Measurements from ENCODE around the gene NLRP6. TPM values are rescaled to one million over a fixed set of nuclear protein-coding genes. Genes with fewer than 3 reads are reported as not detected.

NLRP6 gene
- total and polyA plus RNA-seq, 7 experiments from 2014 or later: 5.4 to 24.7 (median 13.8) TPM

- H3K27ac ChIP-seq (ENCODE audit: low read depth, low read length): no peak overlapping the region
- CTCF ChIA-PET: interaction anchor here (1.1 kb wide), 2 partner anchors 22 to 32 kb away, joined by 3 read pairs; no protein-coding TSS in a partner anchor
- peak in 1 of 9 donors; percentile 12 for DNase-seq
- peaks cover 0 to 10% (median 0%) of the 10 kb centered on the region in 11 donors for H3K9me3 Mint-ChIP-seq
- H3K9me3 ChIP-seq (ENCODE audit: control insufficient read depth in 2 of 3, low read length in 3 of 3): no peaks in the 10 kb centered on the region
- no peaks in the 10 kb centered on the region for H3K36me3 ChIP-seq (ENCODE audit: control insufficient read depth in 2 of 3, insufficient read depth in 3 of 3, low read length in 3 of 3)
- no peaks in the 10 kb centered on the region for H3K27me3 ChIP-seq (ENCODE audit: control insufficient read depth in 2 of 2, insufficient read depth in 2 of 2, low read length in 2 of 2)
- H3K4me3 Mint-ChIP-seq: peak overlapping the region in 1 of 10 donors; percentile 56
- H3K27me3 Mint-ChIP-seq: peaks cover 0 to 27% (median 0%) of the 10 kb centered on the region in 5 donors
- peaks cover 25 to 58% (median 37%) of the 10 kb centered on the region in 7 donors for H3K4me1 Mint-ChIP-seq
- peak overlapping the region; percentile 32 to 91 (median 76) for H3K27ac Mint-ChIP-seq
- no peak overlapping the region for H3K4me3 ChIP-seq (ENCODE audit: low read length)
- peaks cover 0 to 17% (median 11%) of the 10 kb centered on the region in 5 donors for H3K36me3 Mint-ChIP-seq
- POLR2A ChIA-PET: interaction anchor here (0.6 to 13.0 kb wide), 8 partner anchors 13 to 178 kb away, joined by 3 to 192 read pairs (median 3); partner anchors contain the start of genes BET1L, NLRP6, PGGHG and PTDSS2
- intact Hi-C loops (cut with micrococcal nuclease): no loop called here
- H3K4me1 ChIP-seq (ENCODE audit: control insufficient read depth in 2 of 2, insufficient read depth in 2 of 2, low read length in 2 of 2): peaks cover 24 to 26% of the 10 kb centered on the region in 2 donors
- no peak for ATAC-seq
Measured at GRCh38 chr11:272195-272930, 5.8 kb upstream of the NLRP6 start.

GRCh38 chr11:272931-273198, 5.3 kb upstream of the NLRP6 start:
- Histone ChIP-seq H3K4me1 (ENCODE audit: control insufficient read depth in 2 of 2, insufficient read depth in 2 of 2, low read length in 2 of 2) (peaks cover 20 to 22% of the 10 kb centered on the region in 2 donors), H3K4me3 (ENCODE audit: low read length) (no peak overlapping the region), H3K27ac (ENCODE audit: low read depth, low read length) (no peak overlapping the region), H3K36me3 (ENCODE audit: control insufficient read depth in 2 of 3, insufficient read depth in 3 of 3, low read length in 3 of 3) (no peaks in the 10 kb centered on the region), H3K9me3 (ENCODE audit: control insufficient read depth in 2 of 3, low read length in 3 of 3) (no peaks in the 10 kb centered on the region), H3K27me3 (ENCODE audit: control insufficient read depth in 2 of 2, insufficient read depth in 2 of 2, low read length in 2 of 2) (no peaks in the 10 kb centered on the region)
- H3K4me1 Mint-ChIP-seq: peaks cover 29 to 58% (median 38%) of the 10 kb centered on the region in 7 donors
- ATAC-seq (no peak), DNase-seq (no peak)
- H3K36me3 Mint-ChIP-seq: peaks cover 0 to 21% (median 11%) of the 10 kb centered on the region in 5 donors
- peaks cover 0 to 31% (median 0%) of the 10 kb centered on the region in 5 donors for H3K27me3 Mint-ChIP-seq
- ChIA-PET POLR2A (interaction anchor here (1.7 to 13.0 kb wide), 3 partner anchors 13 to 177 kb away, joined by 4 to 192 read pairs (median 4); partner anchors contain the start of genes NLRP6, PGGHG and PTDSS2), CTCF (interaction anchor here (1.1 to 1.4 kb wide), 2 partner anchors 13 to 22 kb away, joined by 3 read pairs; no protein-coding TSS in a partner anchor)
- H3K9me3 Mint-ChIP-seq: peaks cover 0 to 11% (median 0%) of the 10 kb centered on the region in 11 donors
- H3K4me3 Mint-ChIP-seq: no peak overlapping the region
- intact Hi-C loops (cut with micrococcal nuclease): no loop called here
- peak overlapping the region in 6 of 9 donors; percentile 32 to 91 (median 74) for H3K27ac Mint-ChIP-seq

- Histone ChIP-seq H3K4me3 (ENCODE audit: low read length) (no peak overlapping the region), H3K9me3 (ENCODE audit: control insufficient read depth in 2 of 3, low read length in 3 of 3) (no peaks in the 10 kb centered on the region), H3K27ac (ENCODE audit: low read depth, low read length) (no peak overlapping the region), H3K4me1 (ENCODE audit: control insufficient read depth in 2 of 2, insufficient read depth in 2 of 2, low read length in 2 of 2) (peaks cover 6 to 13% of the 10 kb centered on the region in 2 donors), H3K27me3 (ENCODE audit: control insufficient read depth in 2 of 2, insufficient read depth in 2 of 2, low read length in 2 of 2) (no peaks in the 10 kb centered on the region), H3K36me3 (ENCODE audit: control insufficient read depth in 2 of 3, insufficient read depth in 3 of 3, low read length in 3 of 3) (no peaks in the 10 kb centered on the region)
- Mint-ChIP-seq H3K36me3 (peaks cover 0 to 31% (median 11%) of the 10 kb centered on the region in 5 donors), H3K27me3 (peaks cover 0 to 42% (median 0%) of the 10 kb centered on the region in 5 donors), H3K9me3 (peaks cover 0 to 11% (median 2%) of the 10 kb centered on the region in 11 donors), H3K4me3 (peak overlapping the region in 1 of 10 donors; percentile 74), H3K4me1 (peaks cover 25 to 46% (median 31%) of the 10 kb centered on the region in 7 donors), H3K27ac (peak overlapping the region in 6 of 9 donors; percentile 72 to 91 (median 87))
- intact Hi-C loops (cut with micrococcal nuclease): no loop called here
- no peak for ATAC-seq
- no peak for DNase-seq
- CTCF ChIA-PET: no interaction called here
- POLR2A ChIA-PET: interaction anchor here (0.6 to 14.9 kb wide), 5 partner anchors 9 to 83 kb away, joined by 3 to 330 read pairs (median 5); partner anchors contain the start of genes NLRP6 and PGGHG
Measured at GRCh38 chr11:276219-276618, 2.0 kb upstream of the NLRP6 start.

- Mint-ChIP-seq H3K4me1 (peaks cover 39 to 68% (median 53%) of the 10 kb centered on the region in 7 donors), H3K4me3 (peak overlapping the region; percentile 80 to 93 (median 88)), H3K27ac (peak overlapping the region in 6 of 9 donors; percentile 82 to 93 (median 88)), H3K27me3 (peaks cover 0 to 55% (median 0%) of the 10 kb centered on the region in 5 donors), H3K9me3 (peaks cover 0 to 11% (median 2%) of the 10 kb centered on the region in 11 donors), H3K36me3 (peaks cover 0 to 52% (median 14%) of the 10 kb centered on the region in 5 donors)
- DNase-seq (peak in 4 of 9 donors; percentile 12 to 35 (median 28)), ATAC-seq (peak; percentile 48)
- ChIA-PET POLR2A (interaction anchor here (0.6 to 15.1 kb wide), 20 partner anchors 3 to 256 kb away, joined by 3 to 330 read pairs (median 5); partner anchors contain the start of genes BET1L, HRAS, IFITM2 and NLRP6), CTCF (interaction anchor here (0.7 to 5.0 kb wide), 5 partner anchors 11 to 92 kb away, joined by 3 to 34 read pairs (median 3); no protein-coding TSS in a partner anchor)
- Histone ChIP-seq H3K4me1 (ENCODE audit: control insufficient read depth in 2 of 2, insufficient read depth in 2 of 2, low read length in 2 of 2) (peaks cover 22% of the 10 kb centered on the region in 2 donors), H3K27ac (ENCODE audit: low read depth, low read length) (peak overlapping the region; percentile 61), H3K9me3 (ENCODE audit: control insufficient read depth in 2 of 3, low read length in 3 of 3) (no peaks in the 10 kb centered on the region), H3K27me3 (ENCODE audit: control insufficient read depth in 2 of 2, insufficient read depth in 2 of 2, low read length in 2 of 2) (no peaks in the 10 kb centered on the region), H3K4me3 (ENCODE audit: low read length) (peak overlapping the region; percentile 52), H3K36me3 (ENCODE audit: control insufficient read depth in 2 of 3, insufficient read depth in 3 of 3, low read length in 3 of 3) (no peaks in the 10 kb centered on the region)
- intact Hi-C loops (cut with micrococcal nuclease): no loop called here
Measured at GRCh38 chr11:279040-279965, 1.1 kb downstream of the NLRP6 start.

- no peaks in the 10 kb centered on the region for H3K27me3 ChIP-seq (ENCODE audit: control insufficient read depth in 2 of 2, insufficient read depth in 2 of 2, low read length in 2 of 2)
- H3K4me3 ChIP-seq (ENCODE audit: low read length): peak overlapping the region; percentile 75
- peak overlapping the region; percentile 61 for H3K27ac ChIP-seq (ENCODE audit: low read depth, low read length)
- peaks cover 22% of the 10 kb centered on the region in 2 donors for H3K4me1 ChIP-seq (ENCODE audit: control insufficient read depth in 2 of 2, insufficient read depth in 2 of 2, low read length in 2 of 2)
- Mint-ChIP-seq H3K9me3 (peaks cover 0 to 11% (median 2%) of the 10 kb centered on the region in 11 donors), H3K4me3 (peak overlapping the region; percentile 85 to 96 (median 90)), H3K4me1 (peaks cover 37 to 67% (median 53%) of the 10 kb centered on the region in 7 donors), H3K27me3 (peaks cover 0 to 53% (median 0%) of the 10 kb centered on the region in 5 donors), H3K27ac (peak overlapping the region in 6 of 9 donors; percentile 84 to 90 (median 86)), H3K36me3 (peaks cover 0 to 55% (median 14%) of the 10 kb centered on the region in 5 donors)
- intact Hi-C loops (cut with micrococcal nuclease): loop anchor here (1.0 to 2.0 kb wide), 7 partner anchors 8 to 73 kb away; partner anchors contain the start of genes BET1L (in 1 of the 2), PGGHG (in 1 of the 2) and RIC8A (in 1 of the 2)
- CTCF ChIA-PET: interaction anchor here (0.7 to 5.0 kb wide), 8 partner anchors 12 to 75 kb away, joined by 3 to 34 read pairs (median 4); partner anchors contain the start of genes BET1L and RIC8A
- no peaks in the 10 kb centered on the region for H3K36me3 ChIP-seq (ENCODE audit: control insufficient read depth in 2 of 3, insufficient read depth in 3 of 3, low read length in 3 of 3)
- H3K9me3 ChIP-seq (ENCODE audit: control insufficient read depth in 2 of 3, low read length in 3 of 3): no peaks in the 10 kb centered on the region
- peak; percentile 70 for ATAC-seq
- POLR2A ChIA-PET: interaction anchor here (0.6 to 15.1 kb wide), 21 partner anchors 4 to 255 kb away, joined by 3 to 330 read pairs (median 7); partner anchors contain the start of genes BET1L, HRAS, IFITM2 and NLRP6
- peak in 6 of 9 donors; percentile 40 to 59 (median 54) for DNase-seq
Measured at GRCh38 chr11:279966-280705, 1.9 kb downstream of the NLRP6 start.
